SK-N-SH treated with all-trans-retinoic acid at 6 μM for 48 hours (cell line): ENCODE data around the gene CCDC14.

ENCODE experiments used
- ISL1 ChIP-seq: fragments of 250-450 bp; sonication (Bioruptor Pico); IDR thresholded peaks from 2 replicates; pipeline ENCODE4 v2.1.2; 2022; ENCODE audit warnings: mild to moderate bottlenecking, moderate library complexity
- OSR1 ChIP-seq: fragments of 250-450 bp; sonication (Bioruptor Pico); IDR thresholded peaks from 2 replicates; pipeline ENCODE4 v1.8.0; 2022; ENCODE audit warnings: moderate library complexity, mild to moderate bottlenecking, inconsistent platforms
- PATZ1 ChIP-seq: fragments of 250-450 bp; sonication (Bioruptor Pico); IDR thresholded peaks from 2 replicates; pipeline ENCODE4 v1.8.0; 2020; ENCODE audit warnings: mild to moderate bottlenecking, moderate library complexity, borderline replicate concordance
- POU6F1 ChIP-seq: fragments of 250-450 bp; sonication (Bioruptor Pico); IDR thresholded peaks from 2 replicates; pipeline ENCODE4 v1.8.0; 2021; ENCODE audit warnings: low read depth, mild to moderate bottlenecking, moderate library complexity, borderline replicate concordance
- RARB ChIP-seq: fragments of 250-450 bp; sonication (Bioruptor Pico); IDR thresholded peaks from 2 replicates; pipeline ENCODE4 v1.8.0; 2021; ENCODE audit warnings: mild to moderate bottlenecking, moderate library complexity
- TSHZ2 ChIP-seq: fragments of 250-450 bp; sonication (Bioruptor Pico); IDR thresholded peaks from 2 replicates; pipeline ENCODE4 v1.5.0; 2020; ENCODE audit warnings: mild to moderate bottlenecking, moderate library complexity
- ZNF565 ChIP-seq: fragments of 450-650 bp; formaldehyde crosslinking; conservative IDR thresholded peaks from 2 replicates; pipeline ENCODE4 v1.5.0; 2020; ENCODE audit warnings: low read depth, mild to moderate bottlenecking, moderate library complexity
- ZNF70 ChIP-seq: fragments of 450-650 bp; formaldehyde crosslinking; IDR thresholded peaks from 2 replicates; pipeline ENCODE4 v1.5.0; 2020; ENCODE audit warnings: mild to moderate bottlenecking, moderate library complexity

- TF ChIP-seq OSR1 (CRISPR knock-in tag) = no peak
- TF ChIP-seq PATZ1 (CRISPR knock-in tag) = no peak
- no peak for TF ChIP-seq ZNF565
- no peak for TF ChIP-seq TSHZ2 (CRISPR knock-in tag)
- TF ChIP-seq POU6F1 = no peak
- no peak for TF ChIP-seq ISL1 (CRISPR knock-in tag)
- TF ChIP-seq ZNF70 (CRISPR knock-in tag) = no peak
- no peak for TF ChIP-seq RARB (CRISPR knock-in tag)
Measured at GRCh38 chr3:123872621-123873020, 88.4 kb downstream of the CCDC14 start.
